GM12878 (cell line): ENCODE results near the gene SSNA1. TPM values are rescaled to one million over a fixed set of nuclear protein-coding genes. Genes with fewer than 3 reads are reported as not detected.
A peak's percentile ranks its signal among the peaks of the same experiment; 100 is the strongest.

Experiments used
- ATAC-seq: fragments of 200-7000 bp; cut with Tn5 transposase; 3 replicates; pipeline ENCODE4 v1.9.1; 2020; ENCODE audit warnings: mild to moderate bottlenecking, moderate library complexity
- BruUV-seq: library from RNA; stranded (reverse); fragments of 400-500 nt; replicated peaks from 2 replicates; lab custom pipeline; 2021; lab: Mats Ljungman, UMichigan
- CTCF ChIA-PET: fragments of 300-600 bp; sonication (Branson Sonifier 250); formaldehyde crosslinking; extraction: SDS; loops from one replicate; lab custom pipeline; 2021; ENCODE audit warnings: inconsistent platforms; lab: Yijun Ruan, JAX
- POLR2A ChIA-PET: fragments of 350-600 bp; formaldehyde crosslinking; extraction: SDS; loops from one replicate; lab custom pipeline; 2021; ENCODE audit warnings: inconsistent platforms; lab: Charles Lee
- RAD21 ChIA-PET: fragments of 300-600 bp; sonication (Branson Sonifier 250); formaldehyde crosslinking; loops from one replicate; lab custom pipeline; 2023; ENCODE audit warnings: antibody characterized with exemption; ENCODE audit not compliant: unreplicated experiment; lab: Charles Lee
- SMC1A ChIA-PET: fragments of 300-600 bp; sonication (Branson Sonifier 250); formaldehyde crosslinking; loops from one replicate; lab custom pipeline; 2023; ENCODE audit not compliant: unreplicated experiment, uncharacterized antibody; lab: Charles Lee
- DNase-seq: peaks from one replicate; pipeline ENCODE4 v3.0.0-alpha.2; 2011; ENCODE audit warnings: low read depth, low spot score
- FAIRE-seq: peaks from 3 replicates; lab custom pipeline; 2011; peaks lifted over from hg19 to GRCh38; lab: Jason Lieb, UNC
- H2AFZ ChIP-seq: 2 replicates; pipeline ENCODE4 v1.6.0; 2011; ENCODE audit warnings: low read depth, low read length, control low read depth; ENCODE audit not compliant: control insufficient read depth
- H3K27ac ChIP-seq: 2 replicates; pipeline ENCODE4 v1.5.1; 2011; ENCODE audit warnings: control low read depth; ENCODE audit not compliant: control insufficient read depth, insufficient read depth
- H3K27me3 ChIP-seq, 2 experiments: replicated peaks in 1 of 2; 2 replicates each; pipeline versions ENCODE4 v1.6.0 to v1.6.1; 2011; ENCODE audit warnings: low read length in 1 of 2; ENCODE audit not compliant: control insufficient read depth in 2 of 2, insufficient read depth in 2 of 2
- H3K36me3 ChIP-seq, 2 experiments: 2 replicates each; pipeline ENCODE4 v1.5.1; 2011; ENCODE audit warnings: low read length in 1 of 2; ENCODE audit not compliant: control insufficient read depth in 2 of 2, insufficient read depth in 2 of 2
- H3K4me1 ChIP-seq: 2 replicates; pipeline ENCODE4 v1.6.1; 2011; ENCODE audit warnings: mild to moderate bottlenecking, low read length, moderate library complexity, mixed read lengths; ENCODE audit not compliant: control insufficient read depth, insufficient read depth
- H3K4me2 ChIP-seq: 2 replicates; pipeline ENCODE4 v1.6.0; 2011; ENCODE audit warnings: control low read depth; ENCODE audit not compliant: control insufficient read depth, insufficient read depth
- H3K4me3 ChIP-seq: fragments of 200-600 bp; sonication (generic); 2 replicates; pipeline ENCODE4 v1.5.1; 2016
- H3K79me2 ChIP-seq: 2 replicates; pipeline ENCODE4 v1.6.0; 2011; ENCODE audit warnings: low read length; ENCODE audit not compliant: control insufficient read depth, insufficient read depth
- H3K9ac ChIP-seq: 2 replicates; pipeline ENCODE4 v1.8.0; 2011; ENCODE audit warnings: low read length, control low read depth, mixed read lengths; ENCODE audit not compliant: control insufficient read depth, insufficient read depth
- H3K9me3 ChIP-seq: replicated peaks from 3 replicates; pipeline ENCODE4 v1.5.1; 2011; ENCODE audit warnings: mild to moderate bottlenecking, low read length; ENCODE audit not compliant: control insufficient read depth, insufficient read depth
- H4K20me1 ChIP-seq: 2 replicates; pipeline ENCODE4 v1.6.0; 2011; ENCODE audit not compliant: control insufficient read depth, insufficient read depth
- CREM ChIP-seq: IDR thresholded peaks from 2 replicates; pipeline ENCODE4 v1.6.1; 2014; ENCODE audit warnings: antibody characterized with exemption, low read depth
- HDAC2 ChIP-seq: fragments of 200-600 bp; sonication (generic); IDR thresholded peaks from 2 replicates; pipeline ENCODE4 v1.6.1; 2017
- JUND ChIP-seq: IDR thresholded peaks from 2 replicates; pipeline ENCODE4 v1.6.1; 2012; ENCODE audit warnings: low read depth, mild to moderate bottlenecking, low read length, improper control_type of control experiment, moderate library complexity
- MTA2 ChIP-seq: fragments of 450-650 bp; IDR thresholded peaks from 2 replicates; pipeline ENCODE4 v1.6.1; 2016; ENCODE audit warnings: low read depth, mild to moderate bottlenecking, moderate library complexity
- MYB ChIP-seq: fragments of 150-350 bp; IDR thresholded peaks from 2 replicates; pipeline ENCODE4 v1.6.1; 2014; ENCODE audit warnings: mild to moderate bottlenecking, low read depth, low read length, borderline replicate concordance
- MYC ChIP-seq: IDR thresholded peaks from 2 replicates; pipeline ENCODE4 v1.6.1; 2011; ENCODE audit warnings: mild to moderate bottlenecking, low read length, moderate library complexity, inconsistent platforms; ENCODE audit not compliant: insufficient read depth, insufficient replicate concordance, insufficient read length, severe bottlenecking
- NFXL1 ChIP-seq: fragments of 450-650 bp; IDR thresholded peaks from 2 replicates; pipeline ENCODE4 v1.6.1; 2017; ENCODE audit warnings: antibody characterized with exemption, mild to moderate bottlenecking, borderline replicate concordance
- POLR2AphosphoS5 ChIP-seq: IDR thresholded peaks from 2 replicates; pipeline ENCODE4 v1.6.1; 2011; ENCODE audit warnings: mild to moderate bottlenecking, low read length, inconsistent platforms
- POU2F2 ChIP-seq: IDR thresholded peaks from 3 replicates; pipeline ENCODE4 v1.6.1; 2011; ENCODE audit warnings: low read depth, mild to moderate bottlenecking, low read length, borderline replicate concordance
- REST ChIP-seq: IDR thresholded peaks from 2 replicates; pipeline ENCODE4 v1.6.1; 2012; ENCODE audit warnings: mild to moderate bottlenecking, low read depth, low read length
- SMAD5 ChIP-seq: IDR thresholded peaks from 2 replicates; pipeline ENCODE4 v1.6.1; 2016; ENCODE audit warnings: antibody characterized with exemption, low read depth
- SREBF1 ChIP-seq: IDR thresholded peaks from 2 replicates; pipeline ENCODE4 v1.6.1; 2012; ENCODE audit warnings: mild to moderate bottlenecking, low read length
- SUZ12 ChIP-seq: fragments of 200-600 bp; sonication (generic); IDR thresholded peaks from one replicate; pipeline ENCODE4 v1.6.1; 2018; ENCODE audit warnings: antibody characterized with exemption, mild to moderate bottlenecking; ENCODE audit not compliant: unreplicated experiment
- WGBS: methylation state at CpG from one replicate; pipeline ENCODE4 v1.1.6; 2016; ENCODE audit warnings: low lambda C conversion rate; ENCODE audit not compliant: insufficient replicate concordance, insufficient coverage; ENCODE audit errors: missing lambda C conversion rate; 5-methylcytosine and 5-hydroxymethylcytosine counted together
- in situ Hi-C: fragments of 300-500 bp; cut with MboI; formaldehyde crosslinking; loops from 9 replicates; pipeline ENCODE4 v1.14.3; 2018; ENCODE audit warnings: mixed read lengths
- intact Hi-C: fragments of 100-400 bp; cut with micrococcal nuclease; formaldehyde crosslinking; loops from one replicate; pipeline ENCODE4 v1.14.2; 2022; ENCODE audit not compliant: unreplicated experiment
- polyA plus RNA-seq, 11 experiments: library from polyadenylated mRNA; depleted of rRNA in 4 of 11; unstranded in 6 of 11; stranded (reverse) in 5 of 11; fragments of >200 nt; fragmentation: Nextera tagmentation in 4 of 11; fragmentation: Illumina TruSeq in 1 of 11; extraction: Ambion mirVana in 4 of 11; extraction: Trizol in 1 of 11; gene quantifications; 1 replicate in 1 of 11; 2 replicates in 10 of 11; pipeline versions ENCODE4 v1.2.1 to v1.2.3, GENCODE V29; 2011 to 2016; ENCODE audit warnings: inconsistent platforms in 2 of 11, missing spikeins in 2 of 11, low read depth in 1 of 11
- total RNA-seq, 4 experiments: library from RNA; depleted of rRNA in 3 of 4; stranded (reverse); fragments of >200 nt in 3 of 4; fragmentation: Illumina TruSeq in 1 of 4; extraction: Trizol in 1 of 4; gene quantifications; 2 replicates each; pipeline versions ENCODE4 v1.2.1 to v1.2.3, GENCODE V29; 2013 to 2021
- TF ChIP-seq, protein P1 (sequence below): fragments of 450-650 bp; IDR thresholded peaks from 2 replicates; pipeline ENCODE4 v1.6.1; 2016; ENCODE audit warnings: mild to moderate bottlenecking, moderate library complexity, borderline replicate concordance
- TF ChIP-seq, protein P2 (sequence below): IDR thresholded peaks from 2 replicates; pipeline ENCODE4 v1.6.1; 2011; ENCODE audit warnings: borderline replicate concordance, low read depth, mild to moderate bottlenecking, moderate library complexity, mixed read lengths, low read length; ENCODE audit not compliant: insufficient read depth; ENCODE audit errors: extremely low read length

Gene SSNA1
- total and polyA plus RNA-seq, 10 of the 15 experiments (the other 5 are each of a cell fraction or from before 2014, with no cell fraction given) = 0.63 to 139 (median 78.0) TPM

GRCh38 chr9:137138722-137139467, 49.6 kb upstream of the SSNA1 start, which contains the start of gene GRIN1:
Gene GRIN1, plus strand, starts transcription at chr9:137139154. Its CDS starts 333 bp downstream, at chr9:137139487.
- H4K20me1 ChIP-seq = no peaks in the 10 kb centered on the region
- H3K27ac ChIP-seq = no peak within 1 kb of the TSS
- ChIA-PET SMC1A (no interaction called here), POLR2A (interaction anchor here (3.1 kb wide), 1 partner anchor 11 kb away, joined by 8 read pairs; no protein-coding TSS in a partner anchor), RAD21 (no interaction called here), CTCF (interaction anchor here (0.9 to 1.7 kb wide), 2 partner anchors 9 to 21 kb away, joined by 3 to 4 read pairs; no protein-coding TSS in a partner anchor)
- peaks cover 10 to 14% of the 10 kb centered on the region in 2 experiments for H3K27me3 ChIP-seq
- DNase-seq (no peak), ATAC-seq (no peak), FAIRE-seq (no peak)
- no TSS peak for BruUV-seq
- 31% methylated on average over 74 of the region's 104 CpGs for WGBS
- in situ Hi-C loops (no loop called here), intact Hi-C loops (no loop called here)
- no peaks in the 10 kb centered on the region for H3K79me2 ChIP-seq
- H3K4me1 ChIP-seq = no peaks in the 10 kb centered on the region
- no peak within 1 kb of the TSS for H2AFZ ChIP-seq
- no peaks in the 10 kb centered on the region for H3K36me3 ChIP-seq
- H3K9ac ChIP-seq = no peak within 1 kb of the TSS
- no peaks in the 10 kb centered on the region; the same call in 2 of the 3 replicates for H3K9me3 ChIP-seq
- H3K4me2 ChIP-seq = no peak within 1 kb of the TSS
- no peak within 1 kb of the TSS for H3K4me3 ChIP-seq
- TF ChIP-seq POLR2AphosphoS5 (no peak), MYC (no peak), POU2F2 (no peak), JUND (no peak), REST (peak; percentile 85), CREM (no peak), SUZ12 (peak; percentile 60), HDAC2 (no peak), MTA2 (no peak), SMAD5 (no peak), MYB (no peak), SREBF1 (no peak), NFXL1 (no peak)
- TF ChIP-seq, protein P1, sequence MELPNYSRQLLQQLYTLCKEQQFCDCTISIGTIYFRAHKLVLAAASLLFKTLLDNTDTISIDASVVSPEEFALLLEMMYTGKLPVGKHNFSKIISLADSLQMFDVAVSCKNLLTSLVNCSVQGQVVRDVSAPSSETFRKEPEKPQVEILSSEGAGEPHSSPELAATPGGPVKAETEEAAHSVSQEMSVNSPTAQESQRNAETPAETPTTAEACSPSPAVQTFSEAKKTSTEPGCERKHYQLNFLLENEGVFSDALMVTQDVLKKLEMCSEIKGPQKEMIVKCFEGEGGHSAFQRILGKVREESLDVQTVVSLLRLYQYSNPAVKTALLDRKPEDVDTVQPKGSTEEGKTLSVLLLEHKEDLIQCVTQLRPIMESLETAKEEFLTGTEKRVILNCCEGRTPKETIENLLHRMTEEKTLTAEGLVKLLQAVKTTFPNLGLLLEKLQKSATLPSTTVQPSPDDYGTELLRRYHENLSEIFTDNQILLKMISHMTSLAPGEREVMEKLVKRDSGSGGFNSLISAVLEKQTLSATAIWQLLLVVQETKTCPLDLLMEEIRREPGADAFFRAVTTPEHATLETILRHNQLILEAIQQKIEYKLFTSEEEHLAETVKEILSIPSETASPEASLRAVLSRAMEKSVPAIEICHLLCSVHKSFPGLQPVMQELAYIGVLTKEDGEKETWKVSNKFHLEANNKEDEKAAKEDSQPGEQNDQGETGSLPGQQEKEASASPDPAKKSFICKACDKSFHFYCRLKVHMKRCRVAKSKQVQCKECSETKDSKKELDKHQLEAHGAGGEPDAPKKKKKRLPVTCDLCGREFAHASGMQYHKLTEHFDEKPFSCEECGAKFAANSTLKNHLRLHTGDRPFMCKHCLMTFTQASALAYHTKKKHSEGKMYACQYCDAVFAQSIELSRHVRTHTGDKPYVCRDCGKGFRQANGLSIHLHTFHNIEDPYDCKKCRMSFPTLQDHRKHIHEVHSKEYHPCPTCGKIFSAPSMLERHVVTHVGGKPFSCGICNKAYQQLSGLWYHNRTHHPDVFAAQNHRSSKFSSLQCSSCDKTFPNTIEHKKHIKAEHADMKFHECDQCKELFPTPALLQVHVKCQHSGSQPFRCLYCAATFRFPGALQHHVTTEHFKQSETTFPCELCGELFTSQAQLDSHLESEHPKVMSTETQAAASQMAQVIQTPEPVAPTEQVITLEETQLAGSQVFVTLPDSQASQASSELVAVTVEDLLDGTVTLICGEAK = no peak
- TF ChIP-seq, protein P2, sequence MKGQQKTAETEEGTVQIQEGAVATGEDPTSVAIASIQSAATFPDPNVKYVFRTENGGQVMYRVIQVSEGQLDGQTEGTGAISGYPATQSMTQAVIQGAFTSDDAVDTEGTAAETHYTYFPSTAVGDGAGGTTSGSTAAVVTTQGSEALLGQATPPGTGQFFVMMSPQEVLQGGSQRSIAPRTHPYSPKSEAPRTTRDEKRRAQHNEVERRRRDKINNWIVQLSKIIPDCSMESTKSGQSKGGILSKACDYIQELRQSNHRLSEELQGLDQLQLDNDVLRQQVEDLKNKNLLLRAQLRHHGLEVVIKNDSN = no peak
